Fibroblast of villous mesenchyme (primary cell): ENCODE measurements around the gene DLGAP1. TPM values are rescaled to one million over a fixed set of nuclear protein-coding genes. Genes with fewer than 3 reads are reported as not detected.

Source experiments
- DNase-seq: peaks from one replicate; pipeline ENCODE4 v3.0.0-alpha.2; 2010; ENCODE audit warnings: low read depth
- H3K4me3 ChIP-seq: 2 replicates; pipeline ENCODE4 v1.5.1; 2011; ENCODE audit warnings: low read depth, mild to moderate bottlenecking, low read length
- CTCF ChIP-seq: IDR thresholded peaks from 2 replicates; pipeline ENCODE4 v1.5.1; 2012; ENCODE audit warnings: low read depth, mild to moderate bottlenecking, low read length; ENCODE audit not compliant: insufficient read depth
- total RNA-seq: library from RNA; depleted of rRNA; stranded (reverse); fragments of >200 nt; gene quantifications from 2 replicates; pipeline ENCODE4 v1.2.3, GENCODE V29; 2012

The DLGAP1 gene
- total RNA-seq, 1 donor, result 0.86 TPM

GRCh38 chr18:3715231-3716080 is 739.7 kb downstream of the DLGAP1 start:
- TF ChIP-seq CTCF, result no peak
- no peak for DNase-seq
- no peak overlapping the region for H3K4me3 ChIP-seq

- no peak for TF ChIP-seq CTCF
- no peak for DNase-seq
- H3K4me3 ChIP-seq, result no peak overlapping the region
Measured at GRCh38 chr18:3713708-3714107, 741.4 kb downstream of the DLGAP1 start.

DNA sequence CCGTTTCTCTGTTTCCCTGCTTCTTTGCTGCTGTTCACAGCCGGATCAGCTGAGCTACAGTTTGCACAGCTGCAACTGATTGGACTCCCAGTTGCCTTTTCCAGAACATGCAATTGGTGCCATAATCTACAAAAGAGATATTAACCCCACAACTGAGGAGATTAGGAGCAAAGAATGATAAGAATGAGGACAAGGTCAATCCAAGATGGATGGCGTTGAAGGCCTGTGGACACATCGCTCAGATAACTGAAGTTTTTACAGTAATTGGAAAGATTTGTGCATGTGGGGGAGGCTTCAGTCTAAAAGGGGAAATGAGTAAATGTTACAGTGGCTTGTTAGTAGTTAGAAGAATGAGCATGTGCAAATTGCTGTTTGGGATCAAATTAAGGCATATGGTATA is 741.9 kb downstream of the DLGAP1 start:
- no peak for DNase-seq
- no peak overlapping the region for H3K4me3 ChIP-seq
- TF ChIP-seq CTCF, result no peak

DNA sequence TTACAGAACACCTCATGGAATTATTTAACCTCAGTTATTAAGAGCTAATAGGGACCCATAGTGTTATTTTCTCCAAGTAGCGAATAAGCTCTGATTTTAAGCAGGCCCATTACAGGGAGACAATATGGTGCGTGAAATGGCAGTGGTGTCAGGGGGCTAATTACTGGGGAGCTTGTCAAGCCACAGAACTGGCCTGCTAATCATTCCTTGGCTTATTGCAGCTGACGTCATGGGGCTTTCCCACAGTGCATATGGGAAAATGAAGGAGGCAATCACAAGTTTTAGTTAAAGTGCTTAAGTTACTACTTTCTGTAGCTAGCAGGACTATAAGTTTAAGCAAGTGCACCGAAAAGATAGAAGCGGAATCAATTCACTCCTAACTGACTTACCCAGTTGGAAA is 742.6 kb downstream of the DLGAP1 start:
- no peak overlapping the region for H3K4me3 ChIP-seq
- TF ChIP-seq CTCF, result no peak
- DNase-seq, result no peak

DNA sequence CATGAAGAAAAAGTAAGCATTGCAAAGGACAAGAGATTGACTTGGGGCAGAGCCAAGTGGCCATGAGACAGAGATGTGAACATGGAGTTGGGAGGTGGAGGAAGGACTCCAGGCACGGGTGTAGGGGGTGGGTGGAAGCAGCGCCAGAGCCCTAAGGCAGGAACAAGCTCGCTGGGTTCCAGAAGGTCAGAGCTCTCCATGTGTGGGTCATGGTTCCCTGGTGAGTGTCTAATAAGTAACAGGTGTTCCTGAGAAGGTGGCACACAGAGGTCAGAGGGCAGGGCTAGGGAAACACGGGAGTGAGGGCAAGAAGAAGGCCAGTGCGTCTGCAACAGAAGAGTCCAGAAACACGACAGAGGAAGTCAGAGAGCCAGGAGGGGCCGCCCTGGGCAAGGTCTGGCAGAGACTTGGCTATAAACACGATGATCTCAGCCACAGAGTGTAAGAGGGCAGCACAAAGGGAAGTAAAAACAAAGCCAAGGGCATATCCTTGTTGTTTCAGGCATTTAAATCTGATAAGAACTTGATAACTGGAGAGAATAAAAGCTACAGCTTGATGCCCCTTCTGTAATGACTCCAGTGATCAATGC is 744.3 kb downstream of the DLGAP1 start:
- no peak for TF ChIP-seq CTCF
- no peak for DNase-seq
- H3K4me3 ChIP-seq, result no peak overlapping the region

GRCh38 chr18:3709205-3709604 is 745.9 kb downstream of the DLGAP1 start:
- no peak for TF ChIP-seq CTCF
- no peak for DNase-seq
- no peak overlapping the region for H3K4me3 ChIP-seq
